MM.1S (cell line): ENCODE data around the gene SLC25A24.

Experiments
- CTCF ChIP-seq: fragments of 300-600 bp; sonication (generic); IDR thresholded peaks from 2 replicates; pipeline ENCODE4 v1.5.1; 2016; ENCODE audit warnings: antibody characterized with exemption, low read length, mixed read lengths
- EZH2 ChIP-seq: fragments of 300-600 bp; sonication (generic); optimal IDR thresholded peaks from 2 replicates; pipeline ENCODE3; 2017; ENCODE audit warnings: low read depth, mild to moderate bottlenecking, antibody characterized with exemption, low read length, mixed read lengths
- EZH2phosphoT487 ChIP-seq: fragments of 300-600 bp; sonication (generic); IDR thresholded peaks from 2 replicates; pipeline ENCODE4 v1.6.1; 2018; ENCODE audit warnings: antibody characterized with exemption, low read length

- no peak for TF ChIP-seq EZH2
- no peak for TF ChIP-seq CTCF
- TF ChIP-seq EZH2phosphoT487, result no peak
These were observed 80.6 kb downstream of the SLC25A24 start for GRCh38 chr1:108119500-108119899.
